AG10803 (cell line): Measurements from ENCODE around the gene SLC25A11.
A peak's percentile ranks its signal among the peaks of the same experiment; 100 is the strongest.

Source experiments
- DNase-seq: peaks from one replicate; pipeline ENCODE4 v3.0.0; 2010; ENCODE audit warnings: low read depth
- H3K4me3 ChIP-seq: 2 replicates; pipeline ENCODE4 v1.5.1; 2011; ENCODE audit warnings: mild to moderate bottlenecking, low read length, control low read depth
- CTCF ChIP-seq: conservative IDR thresholded peaks from 2 replicates; pipeline ENCODE4 v1.5.1; 2011; ENCODE audit warnings: mild to moderate bottlenecking, low read length, control low read depth, inconsistent platforms

SLC25A11 gene

GRCh38 chr17:4947411-4948165, 7.7 kb upstream of the SLC25A11 start:
- peak; percentile 40 for DNase-seq
- no peak for TF ChIP-seq CTCF

GRCh38 chr17:4947010-4947410, 7.2 kb upstream of the SLC25A11 start:
- peak overlapping the region; percentile 97 for H3K4me3 ChIP-seq
- DNase-seq, result no peak
- TF ChIP-seq CTCF, result no peak

More at GRCh38 chr17:4947411-4948165, 7.7 kb upstream of the SLC25A11 start:
- H3K4me3 ChIP-seq, result peak overlapping the region; percentile 97

- no peak for TF ChIP-seq CTCF
- no peak for DNase-seq
- H3K4me3 ChIP-seq, result peak overlapping the region; percentile 97
Measured at GRCh38 chr17:4946312-4946976, 6.6 kb upstream of the SLC25A11 start.

- no peak for TF ChIP-seq CTCF
- no peak for DNase-seq
- peak overlapping the region; percentile 97 for H3K4me3 ChIP-seq
Measured at GRCh38 chr17:4945944-4946280, 6.1 kb upstream of the SLC25A11 start.

- DNase-seq, result peak; percentile 91
- no peak for TF ChIP-seq CTCF
- H3K4me3 ChIP-seq, result peak overlapping the region; percentile 97
Measured at GRCh38 chr17:4945176-4945943, 5.5 kb upstream of the SLC25A11 start.

- TF ChIP-seq CTCF, result no peak
- no peak for DNase-seq
- peak overlapping the region; percentile 97 for H3K4me3 ChIP-seq
Measured at GRCh38 chr17:4944554-4945175, 4.8 kb upstream of the SLC25A11 start.
